CD14-positive monocyte (primary cell): ENCODE results near the gene MEI1. TPM values are rescaled to one million over a fixed set of nuclear protein-coding genes. Genes with fewer than 3 reads are reported as not detected.

ENCODE experiments used
- DNase-seq, 3 donors: peaks; one replicate each; pipeline ENCODE4 v3.0.0-alpha.2; 2011 to 2022
- H2AFZ ChIP-seq: 2 replicates; pipeline ENCODE4 v1.6.0; 2012; ENCODE audit warnings: mild to moderate bottlenecking, low read depth, low read length, inconsistent platforms; ENCODE audit not compliant: insufficient read depth, poor library complexity, severe bottlenecking
- H3K27ac ChIP-seq, 2 donors: 1 replicate in 1 of 2; 2 replicates in 1 of 2; pipeline ENCODE4 v1.5.1; 2012 to 2013; ENCODE audit warnings: low read length in 2 of 2, control low read depth in 1 of 2, inconsistent platforms in 1 of 2, low read depth in 1 of 2, mild to moderate bottlenecking in 1 of 2
- H3K27me3 ChIP-seq, 2 donors: one replicate each; pipeline versions ENCODE4 v1.6.0 to v1.6.1; 2011 to 2013; ENCODE audit warnings: low read length in 2 of 2; ENCODE audit not compliant: control insufficient read depth in 2 of 2, insufficient read depth in 2 of 2
- H3K36me3 ChIP-seq, 2 donors: replicated peaks in 1 of 2; 1 replicate in 1 of 2; 2 replicates in 1 of 2; pipeline versions ENCODE4 v1.5.1 to v1.6.1; 2012 to 2013; ENCODE audit warnings: low read length in 2 of 2, control low read depth in 1 of 2, inconsistent platforms in 1 of 2, mild to moderate bottlenecking in 1 of 2; ENCODE audit not compliant: insufficient read depth in 2 of 2, control insufficient read depth in 1 of 2
- H3K4me1 ChIP-seq, 2 donors: 1 replicate in 1 of 2; 2 replicates in 1 of 2; pipeline versions ENCODE4 v1.5.1 to v1.6.1; 2012 to 2013; ENCODE audit warnings: low read length in 2 of 2, control low read depth in 1 of 2, inconsistent platforms in 1 of 2, mild to moderate bottlenecking in 1 of 2, moderate library complexity in 1 of 2; ENCODE audit not compliant: insufficient read depth in 2 of 2, control insufficient read depth in 1 of 2
- H3K4me2 ChIP-seq: replicated peaks from 2 replicates; pipeline ENCODE3; 2012; ENCODE audit warnings: low read length, moderate library complexity, mild to moderate bottlenecking; ENCODE audit not compliant: poor library complexity, severe bottlenecking; ENCODE audit errors: extremely low read depth
- H3K4me3 ChIP-seq, 3 experiments: fragments of 200-600 bp in 1 of 3; sonication (generic) in 1 of 3; replicated peaks in 1 of 3; 1 replicate in 2 of 3; 2 replicates in 1 of 3; pipeline ENCODE4 v1.5.1; 2011 to 2013; ENCODE audit warnings: low read length in 3 of 3, mild to moderate bottlenecking in 3 of 3, control low read depth in 2 of 3, low read depth in 2 of 3, inconsistent platforms in 1 of 3, moderate library complexity in 1 of 3
- H3K79me2 ChIP-seq: 2 replicates; pipeline ENCODE4 v1.6.0; 2012; ENCODE audit warnings: mild to moderate bottlenecking, control low read depth, inconsistent platforms, low read length, moderate library complexity; ENCODE audit not compliant: insufficient read depth
- H3K9ac ChIP-seq: 2 replicates; pipeline ENCODE4 v1.6.0; 2017; ENCODE audit warnings: low read length, mild to moderate bottlenecking; ENCODE audit not compliant: insufficient read depth, poor library complexity, severe bottlenecking
- H3K9me3 ChIP-seq, 2 donors: replicated peaks in 1 of 2; 1 replicate in 1 of 2; 2 replicates in 1 of 2; pipeline versions ENCODE4 v1.5.1 to v1.6.1; 2012 to 2013; ENCODE audit warnings: low read length in 2 of 2, control low read depth in 1 of 2; ENCODE audit not compliant: control insufficient read depth in 1 of 2, insufficient read depth in 1 of 2
- H4K20me1 ChIP-seq: 2 replicates; pipeline ENCODE4 v1.6.0; 2012; ENCODE audit warnings: mild to moderate bottlenecking, low read length, control low read depth, moderate library complexity; ENCODE audit not compliant: insufficient read depth
- H3K27ac Mint-ChIP-seq, 7 donors: one replicate each; pipeline ENCODE4 v1.8.0; 2020; ENCODE audit warnings: mild to moderate bottlenecking in 7 of 7, mixed read lengths in 7 of 7, moderate library complexity in 6 of 7, inconsistent platforms in 2 of 7
- H3K27me3 Mint-ChIP-seq, 3 donors: one replicate each; pipeline ENCODE4 v1.8.0; 2021 to 2022; ENCODE audit warnings: low read depth in 3 of 3, mild to moderate bottlenecking in 3 of 3, mixed read lengths in 3 of 3, moderate library complexity in 3 of 3, inconsistent platforms in 1 of 3
- H3K36me3 Mint-ChIP-seq, 2 donors: one replicate each; pipeline ENCODE4 v1.8.0; 2020; ENCODE audit warnings: mixed read lengths in 2 of 2, inconsistent platforms in 1 of 2, mild to moderate bottlenecking in 1 of 2
- H3K4me1 Mint-ChIP-seq: one replicate; pipeline ENCODE4 v1.8.0; 2020; ENCODE audit warnings: mild to moderate bottlenecking, mixed read lengths
- H3K4me3 Mint-ChIP-seq, 2 donors: one replicate each; pipeline ENCODE4 v1.8.0; 2020; ENCODE audit warnings: mild to moderate bottlenecking in 2 of 2, mixed read lengths in 2 of 2, moderate library complexity in 1 of 2
- H3K9me3 Mint-ChIP-seq, 7 donors: one replicate each; pipeline ENCODE4 v1.8.0; 2020 to 2022; ENCODE audit warnings: mixed read lengths in 7 of 7, mild to moderate bottlenecking in 6 of 7, moderate library complexity in 6 of 7, inconsistent platforms in 2 of 7
- CTCF ChIP-seq: fragments of 200-600 bp; IDR thresholded peaks from one replicate; pipeline ENCODE4 v1.8.0; 2022; ENCODE audit warnings: antibody characterized with exemption, mild to moderate bottlenecking
- WGBS: methylation state at CpG from one replicate; pipeline ENCODE4 v1.1.5; 2013; ENCODE audit warnings: missing lambda C conversion rate; ENCODE audit not compliant: insufficient coverage; 5-methylcytosine and 5-hydroxymethylcytosine counted together
- intact Hi-C, 2 donors: fragments of 100-400 bp; cut with micrococcal nuclease; formaldehyde crosslinking; loops; one replicate each; pipeline versions ENCODE4 v1.15.0 to v1.15.1; 2023
- polyA plus RNA-seq, 3 donors: library from polyadenylated mRNA; depleted of rRNA in 1 of 3; unstranded in 2 of 3; stranded (reverse) in 1 of 3; fragments of 300-500 nt in 2 of 3; fragments of >200 nt in 1 of 3; fragmentation: Illumina TruSeq in 2 of 3; gene quantifications; 1 replicate in 2 of 3; 2 replicates in 1 of 3; pipeline ENCODE4 v1.2.3, GENCODE V29; 2012 to 2021

The MEI1 gene
- polyA plus RNA-seq, 3 donors = 12.3 to 40.0 (median 37.0) TPM

DNA sequence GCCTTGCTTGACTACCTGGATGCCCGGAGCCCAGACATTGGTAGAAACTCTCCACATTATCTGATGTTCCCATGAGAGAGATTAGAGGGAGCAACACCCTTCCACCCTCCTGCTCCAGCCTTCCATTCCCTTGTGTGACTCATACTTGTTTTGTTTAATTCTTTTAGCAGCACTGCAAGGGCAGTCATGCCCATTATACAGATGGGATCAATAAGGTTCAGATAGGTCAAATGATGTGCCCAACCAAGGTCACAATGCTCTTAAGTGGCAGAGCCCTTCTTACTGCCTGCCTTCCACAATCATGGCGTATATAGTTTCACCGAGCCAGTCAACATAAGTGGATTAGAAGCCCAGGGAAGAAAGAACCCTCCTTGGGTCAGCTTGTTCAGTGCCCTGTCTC is 94.6 kb downstream of the MEI1 start:
- intact Hi-C loops = no loop called here
- no peaks in the 10 kb centered on the region for H3K27me3 Mint-ChIP-seq
- peaks cover 40 to 42% of the 10 kb centered on the region in 2 donors for H3K36me3 Mint-ChIP-seq
- 100% methylated on average over 2 of the region's 3 CpGs for WGBS
- no peak for DNase-seq
- peaks cover under 1% of the 10 kb centered on the region for H3K4me1 Mint-ChIP-seq
- H3K9me3 ChIP-seq = no peaks in the 10 kb centered on the region
- TF ChIP-seq CTCF = no peak
- H3K4me3 Mint-ChIP-seq = no peak overlapping the region
- H3K79me2 ChIP-seq = no peaks in the 10 kb centered on the region
- peaks cover 0 to 2% (median 0%) of the 10 kb centered on the region in 7 donors for H3K9me3 Mint-ChIP-seq
- no peak overlapping the region for H3K4me2 ChIP-seq
- H4K20me1 ChIP-seq = no peaks in the 10 kb centered on the region
- no peak overlapping the region for H2AFZ ChIP-seq
- H3K27ac ChIP-seq = no peak overlapping the region
- H3K9ac ChIP-seq = no peak overlapping the region
- H3K27ac Mint-ChIP-seq = no peak overlapping the region
- no peaks in the 10 kb centered on the region for H3K4me1 ChIP-seq
- H3K36me3 ChIP-seq = peaks cover 17 to 37% of the 10 kb centered on the region in 2 donors
- H3K4me3 ChIP-seq = no peak overlapping the region
- no peaks in the 10 kb centered on the region for H3K27me3 ChIP-seq

- peaks cover 0 to under 1% (median 0%) of the 10 kb centered on the region in 7 donors for H3K9me3 Mint-ChIP-seq
- H2AFZ ChIP-seq = no peak overlapping the region
- intact Hi-C loops = no loop called here
- peak overlapping the region in 1 of 2 donors; percentile 52 for H3K4me3 Mint-ChIP-seq
- no peak for DNase-seq
- peak overlapping the region in 2 of 7 donors; percentile 98 to 99 for H3K27ac Mint-ChIP-seq
- no peak overlapping the region for H3K27ac ChIP-seq
- 88% methylated on average over 1 of the region's 2 CpGs for WGBS
- no peak overlapping the region for H3K9ac ChIP-seq
- H3K9me3 ChIP-seq = no peaks in the 10 kb centered on the region
- no peaks in the 10 kb centered on the region for H3K27me3 Mint-ChIP-seq
- peaks cover 33% of the 10 kb centered on the region for H3K4me1 Mint-ChIP-seq
- peaks cover 29% of the 10 kb centered on the region for H3K79me2 ChIP-seq
- H3K27me3 ChIP-seq = no peaks in the 10 kb centered on the region
- no peaks in the 10 kb centered on the region for H4K20me1 ChIP-seq
- peaks cover 20 to 24% of the 10 kb centered on the region in 2 donors for H3K36me3 Mint-ChIP-seq
- peaks cover 29 to 35% of the 10 kb centered on the region in 2 donors for H3K4me1 ChIP-seq
- peaks cover 15 to 21% of the 10 kb centered on the region in 2 donors for H3K36me3 ChIP-seq
- no peak overlapping the region for H3K4me2 ChIP-seq
- no peak overlapping the region for H3K4me3 ChIP-seq
- TF ChIP-seq CTCF = no peak
These were observed 99.4 kb downstream of the MEI1 start for GRCh38 chr22:41798736-41799135.
